HepG2 (cell line): Measurements from ENCODE around the gene CCT4. TPM values are rescaled to one million over a fixed set of nuclear protein-coding genes. Genes with fewer than 3 reads are reported as not detected.
A peak's percentile ranks its signal among the peaks of the same experiment; 100 is the strongest.

Source experiments
- ATAC-seq: fragments of 200-7000 bp; cut with Tn5 transposase; 3 replicates; pipeline ENCODE4 v1.9.1; 2020; ENCODE audit warnings: mild to moderate bottlenecking, moderate library complexity
- BruUV-seq: library from RNA; stranded (reverse); fragments of 400-500 nt; replicated peaks from 2 replicates; lab custom pipeline; 2021; lab: Mats Ljungman, UMichigan
- CTCF ChIA-PET: fragments of 300-600 bp; formaldehyde crosslinking; extraction: SDS; loops from one replicate; lab custom pipeline; 2021; ENCODE audit warnings: low total read pairs, inconsistent platforms, low intra/inter-chr PET ratio; lab: Yijun Ruan, JAX
- POLR2A ChIA-PET: fragments of 350-600 bp; sonication (Branson Sonifier 250); formaldehyde crosslinking; loops from one replicate; lab custom pipeline; 2020; ENCODE audit warnings: antibody characterized with exemption, inconsistent platforms; lab: Yijun Ruan, JAX
- DNase-seq: peaks from one replicate; pipeline ENCODE4 v3.0.0-alpha.2; 2015; ENCODE audit warnings: low spot score
- FAIRE-seq: peaks from 3 replicates; lab custom pipeline; 2011; peaks lifted over from hg19 to GRCh38; lab: Jason Lieb, UNC
- H2AFZ ChIP-seq: one replicate; pipeline ENCODE4 v1.6.1; 2011; ENCODE audit warnings: low read length, inconsistent platforms
- H3K27ac ChIP-seq: fragments of 300-600 bp; 3 replicates; pipeline ENCODE4 v1.8.0; 2011; ENCODE audit warnings: mixed run types, mild to moderate bottlenecking, mixed read lengths, low read length, inconsistent platforms; ENCODE audit not compliant: insufficient read depth; ENCODE audit errors: extremely low read length
- H3K27me3 ChIP-seq, 2 experiments: fragments of 200-600 bp in 1 of 2; 2 replicates in 1 of 2; 3 replicates in 1 of 2; pipeline versions ENCODE4 v1.6.0 to v1.8.0; 2011; ENCODE audit warnings: low read length in 2 of 2, mild to moderate bottlenecking in 2 of 2, moderate library complexity in 2 of 2, inconsistent platforms in 1 of 2; ENCODE audit not compliant: insufficient read depth in 2 of 2, control insufficient read depth in 1 of 2
- H3K36me3 ChIP-seq, 2 experiments: fragments of 200-600 bp in 1 of 2; replicated peaks in 1 of 2; 2 replicates in 1 of 2; 3 replicates in 1 of 2; pipeline versions ENCODE4 v1.5.1 to v1.8.0; 2011; ENCODE audit warnings: low read length in 2 of 2, inconsistent platforms in 1 of 2; ENCODE audit not compliant: insufficient read depth in 2 of 2, control insufficient read depth in 1 of 2
- H3K4me1 ChIP-seq: 2 replicates; pipeline ENCODE4 v1.5.1; 2012; ENCODE audit warnings: low read length, inconsistent platforms; ENCODE audit not compliant: insufficient read depth
- H3K4me2 ChIP-seq: 2 replicates; pipeline ENCODE4 v1.6.0; 2011; ENCODE audit warnings: low read depth, low read length, inconsistent platforms
- H3K4me3 ChIP-seq, 3 experiments: fragments of 200-600 bp in 1 of 3; sonication (generic), shearing (Covaris generic) in 1 of 3; replicated peaks in 1 of 3; 2 replicates each; pipeline ENCODE4 v1.5.1; 2011 to 2016; ENCODE audit warnings: low read length in 3 of 3, inconsistent platforms in 2 of 3, low read depth in 2 of 3, mild to moderate bottlenecking in 2 of 3, control low read depth in 1 of 3, mixed read lengths in 1 of 3; ENCODE audit not compliant: insufficient read depth in 1 of 3
- H3K79me2 ChIP-seq: one replicate; pipeline ENCODE4 v1.6.1; 2011; ENCODE audit warnings: low read length, inconsistent platforms; ENCODE audit not compliant: insufficient read depth
- H3K9ac ChIP-seq: 2 replicates; pipeline ENCODE4 v1.6.0; 2011; ENCODE audit warnings: mild to moderate bottlenecking, low read depth, low read length, inconsistent platforms; ENCODE audit not compliant: insufficient read depth
- H3K9me3 ChIP-seq: 2 replicates; pipeline ENCODE4 v1.5.1; 2012; ENCODE audit warnings: mild to moderate bottlenecking, low read length
- H4K20me1 ChIP-seq: 2 replicates; pipeline ENCODE4 v1.6.0; 2011; ENCODE audit warnings: inconsistent platforms, mild to moderate bottlenecking, low read length, moderate library complexity; ENCODE audit not compliant: insufficient read depth
- CEBPB ChIP-seq: IDR thresholded peaks from 2 replicates; pipeline ENCODE4 v1.6.1; 2011; ENCODE audit warnings: low read depth, low read length, improper control_type of control experiment, borderline replicate concordance
- ETS1 ChIP-seq: sonication (generic); formaldehyde crosslinking; IDR thresholded peaks from 2 replicates; pipeline ENCODE4 v1.4.0; 2020; ENCODE audit warnings: missing genetic modification reagents
- GATA4 ChIP-seq: sonication (generic); IDR thresholded peaks from 2 replicates; pipeline ENCODE4 v1.6.1; 2016; ENCODE audit warnings: antibody characterized with exemption, low read depth, borderline replicate concordance
- HNF1B ChIP-seq: sonication (generic); formaldehyde crosslinking; IDR thresholded peaks from 2 replicates; pipeline ENCODE4 v1.5.1; 2020; ENCODE audit warnings: mild to moderate bottlenecking, moderate library complexity, missing genetic modification reagents
- MTF2 ChIP-seq: sonication (generic); formaldehyde crosslinking; IDR thresholded peaks from 2 replicates; pipeline ENCODE4 v1.5.0; 2020; ENCODE audit warnings: missing genetic modification reagents, borderline replicate concordance
- PBX3 ChIP-seq: sonication (generic); formaldehyde crosslinking; IDR thresholded peaks from 2 replicates; pipeline ENCODE4 v1.8.1; 2023; ENCODE audit warnings: missing genetic modification reagents, inconsistent platforms, borderline replicate concordance
- POLR2A ChIP-seq, 2 experiments: IDR thresholded peaks; 2 replicates each; pipeline ENCODE4 v1.6.1; 2011; ENCODE audit warnings: low read depth in 2 of 2, low read length in 2 of 2, mild to moderate bottlenecking in 1 of 2, moderate library complexity in 1 of 2; ENCODE audit not compliant: insufficient read depth in 1 of 2
- RCOR2 ChIP-seq: IDR thresholded peaks from 2 replicates; pipeline ENCODE4 v1.6.1; 2016; ENCODE audit warnings: missing biosample characterization, missing genetic modification reagents
- SP1 ChIP-seq, 2 experiments: fragments of 450-650 bp in 1 of 2; sonication (generic) in 1 of 2; formaldehyde crosslinking in 1 of 2; IDR thresholded peaks; 2 replicates each; pipeline versions ENCODE4 v1.4.0 to v1.6.1; 2016 to 2020; ENCODE audit warnings: missing genetic modification reagents in 1 of 2
- ZFP37 ChIP-seq: sonication (generic); formaldehyde crosslinking; IDR thresholded peaks from 2 replicates; pipeline ENCODE4 v1.4.0; 2020; ENCODE audit warnings: missing genetic modification reagents, borderline replicate concordance
- ZFYVE20 ChIP-seq: sonication (generic); formaldehyde crosslinking; IDR thresholded peaks from 2 replicates; pipeline ENCODE4 v1.8.0; 2023; ENCODE audit warnings: low read depth, mild to moderate bottlenecking, moderate library complexity, missing genetic modification reagents, borderline replicate concordance
- ZNF224 ChIP-seq: sonication (generic); formaldehyde crosslinking; IDR thresholded peaks from 2 replicates; pipeline ENCODE4 v1.5.0; 2020; ENCODE audit warnings: mild to moderate bottlenecking, missing genetic modification reagents
- ZNF232 ChIP-seq: sonication (generic); formaldehyde crosslinking; IDR thresholded peaks from 2 replicates; pipeline ENCODE4 v1.4.0; 2020; ENCODE audit warnings: missing genetic modification reagents, borderline replicate concordance
- ZNF263 ChIP-seq: sonication (generic); formaldehyde crosslinking; IDR thresholded peaks from 2 replicates; pipeline ENCODE4 v1.4.0; 2020; ENCODE audit warnings: missing genetic modification reagents
- ZNF276 ChIP-seq: sonication (generic); formaldehyde crosslinking; IDR thresholded peaks from 2 replicates; pipeline ENCODE4 v1.4.0; 2020; ENCODE audit warnings: mild to moderate bottlenecking, low read depth, missing genetic modification reagents
- ZNF33B ChIP-seq: sonication (generic); formaldehyde crosslinking; IDR thresholded peaks from 2 replicates; pipeline ENCODE4 v1.5.1; 2020; ENCODE audit warnings: mild to moderate bottlenecking, missing genetic modification reagents
- ZNF615 ChIP-seq: sonication (generic); formaldehyde crosslinking; IDR thresholded peaks from 2 replicates; pipeline ENCODE4 v1.5.0; 2020; ENCODE audit warnings: mild to moderate bottlenecking, missing genetic modification reagents, borderline replicate concordance
- ZNF644 ChIP-seq: IDR thresholded peaks from 2 replicates; pipeline ENCODE4 v1.6.1; 2016; ENCODE audit warnings: low read depth
- WGBS: methylation state at CpG from one replicate; pipeline ENCODE4 v1.1.6; 2017; ENCODE audit warnings: low lambda C conversion rate; 5-methylcytosine and 5-hydroxymethylcytosine counted together
- in situ Hi-C: cut with HindIII; loops from 2 replicates; pipeline ENCODE4 v1.10.0; 2017; ENCODE audit warnings: low pct_unique_long_range_greater_than_20kb; ENCODE audit not compliant: extremely low pct_ligation_motif_present
- intact Hi-C: fragments of 100-400 bp; cut with micrococcal nuclease; formaldehyde crosslinking; loops from one replicate; pipeline ENCODE4 v1.10.0; 2022; ENCODE audit not compliant: unreplicated experiment
- polyA plus RNA-seq, 8 experiments: library from polyadenylated mRNA; depleted of rRNA in 3 of 8; stranded (reverse) in 7 of 8; unstranded in 1 of 8; fragments of >200 nt; fragmentation: Illumina TruSeq in 4 of 8; extraction: Trizol in 4 of 8; gene quantifications; 2 replicates each; pipeline versions ENCODE4 v1.2.1 to v1.2.3, GENCODE V29; 2011 to 2016; ENCODE audit warnings: low read depth in 4 of 8, missing spikeins in 1 of 8, mixed read lengths in 1 of 8; ENCODE audit not compliant: insufficient read depth in 1 of 8
- total RNA-seq, 5 experiments: library from RNA; depleted of rRNA; stranded (reverse); fragments of >200 nt; fragmentation: Illumina TruSeq; extraction: Trizol; gene quantifications; 2 replicates each; pipeline ENCODE4 v1.2.3, GENCODE V29; 2016; ENCODE audit warnings: low read depth in 1 of 5

The CCT4 gene
- total and polyA plus RNA-seq, 2 of the 13 experiments (the other 11 are each of a cell fraction or from before 2014, with no cell fraction given): 138 to 340 TPM

GRCh38 chr2:61905372-61906185, 17.1 kb upstream of the CCT4 start, which contains the start of gene COMMD1 (continued):
- TF ChIP-seq HNF1B (CRISPR knock-in tag): peak; percentile 80
- no peak for TF ChIP-seq MTF2 (CRISPR knock-in tag)
- no peak for TF ChIP-seq ZNF33B
- no peak for TF ChIP-seq ZNF644 (CRISPR knock-in tag)
- TF ChIP-seq POLR2A (IDR thresholded peaks at IDR 0.05; ENCODE audit: insufficient read depth in 1 of 2, low read depth in 2 of 2, low read length in 2 of 2): peak; percentile 79 to 93
- TF ChIP-seq CEBPB: no peak
- TF ChIP-seq ZNF232 (CRISPR knock-in tag): peak; percentile 67; the same call in 1 of the 2 replicates
- TF ChIP-seq SP1 (IDR thresholded peaks at IDR 0.05): no peak
- peak; percentile 98 for TF ChIP-seq SP1 (CRISPR knock-in tag; IDR thresholded peaks at IDR 0.05)
- TF ChIP-seq, all 625 proteins: peak for 322

GRCh38 chr2:61900281-61900680, 11.8 kb upstream of the CCT4 start:
- H3K9me3 ChIP-seq: no peaks in the 10 kb centered on the region
- WGBS: 12% methylated on average over 1 of the region's 1 CpG
- intact Hi-C loops: no loop called here
- TF ChIP-seq ZFYVE20 (no peak), ZFP37 (CRISPR knock-in tag) (no peak), RCOR2 (CRISPR knock-in tag) (no peak), PBX3 (CRISPR knock-in tag) (no peak), ZNF615 (CRISPR knock-in tag) (no peak), ETS1 (CRISPR knock-in tag) (no peak), ZNF263 (no peak), ZNF276 (CRISPR knock-in tag) (no peak), ZNF224 (CRISPR knock-in tag) (no peak), GATA4 (no peak)

More at GRCh38 chr2:61900281-61900680, 11.8 kb upstream of the CCT4 start:
- FAIRE-seq (no peak), ATAC-seq (no peak), DNase-seq (no peak)
- no TSS peak for BruUV-seq
- no peaks in the 10 kb centered on the region for H4K20me1 ChIP-seq
- POLR2A ChIA-PET: no interaction called here
- no peaks in the 10 kb centered on the region; a peak in 2 of 5 replicates for H3K27me3 ChIP-seq
- in situ Hi-C loops: no loop called here
- no peak overlapping the region for H3K9ac ChIP-seq
- no peak overlapping the region for H2AFZ ChIP-seq
- no peaks in the 10 kb centered on the region for H3K36me3 ChIP-seq
- peaks cover 7% of the 10 kb centered on the region; the same call in 1 of the 2 replicates for H3K4me1 ChIP-seq
- H3K4me3 ChIP-seq: no peak overlapping the region
- H3K79me2 ChIP-seq: no peaks in the 10 kb centered on the region
- H3K4me2 ChIP-seq: no peak overlapping the region
- CTCF ChIA-PET: no interaction called here
- H3K27ac ChIP-seq: no peak overlapping the region
